Measurements from ENCODE around the gene TALDO1.

Gene TALDO1

GRCh38 chr11:799641-800316 is 52.5 kb downstream of the TALDO1 start:
- DNase-seq (ENCODE audit: low spot score) = no peak

DNA sequence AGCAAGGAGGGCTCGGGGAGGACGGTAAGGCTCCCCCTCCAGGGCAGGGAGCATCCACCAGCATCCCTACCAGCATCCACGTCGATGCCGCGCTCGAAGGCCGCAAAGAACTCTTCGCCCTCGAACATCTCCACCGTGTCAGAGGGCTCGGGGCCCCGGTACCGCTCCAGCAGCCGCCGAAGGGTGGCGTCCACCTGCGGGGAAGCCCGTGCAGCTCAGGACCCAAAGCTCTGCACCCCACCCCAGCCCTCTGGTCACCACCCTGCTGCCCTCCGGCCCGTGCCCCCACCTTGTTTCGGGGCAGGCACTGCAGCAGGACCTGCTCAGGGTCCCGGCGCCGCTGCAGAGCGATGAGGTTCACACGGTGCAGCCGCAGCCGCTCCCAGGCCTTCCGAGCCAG is 53.2 kb downstream of the TALDO1 start:
- DNase-seq (ENCODE audit: low spot score) = no peak

DNA sequence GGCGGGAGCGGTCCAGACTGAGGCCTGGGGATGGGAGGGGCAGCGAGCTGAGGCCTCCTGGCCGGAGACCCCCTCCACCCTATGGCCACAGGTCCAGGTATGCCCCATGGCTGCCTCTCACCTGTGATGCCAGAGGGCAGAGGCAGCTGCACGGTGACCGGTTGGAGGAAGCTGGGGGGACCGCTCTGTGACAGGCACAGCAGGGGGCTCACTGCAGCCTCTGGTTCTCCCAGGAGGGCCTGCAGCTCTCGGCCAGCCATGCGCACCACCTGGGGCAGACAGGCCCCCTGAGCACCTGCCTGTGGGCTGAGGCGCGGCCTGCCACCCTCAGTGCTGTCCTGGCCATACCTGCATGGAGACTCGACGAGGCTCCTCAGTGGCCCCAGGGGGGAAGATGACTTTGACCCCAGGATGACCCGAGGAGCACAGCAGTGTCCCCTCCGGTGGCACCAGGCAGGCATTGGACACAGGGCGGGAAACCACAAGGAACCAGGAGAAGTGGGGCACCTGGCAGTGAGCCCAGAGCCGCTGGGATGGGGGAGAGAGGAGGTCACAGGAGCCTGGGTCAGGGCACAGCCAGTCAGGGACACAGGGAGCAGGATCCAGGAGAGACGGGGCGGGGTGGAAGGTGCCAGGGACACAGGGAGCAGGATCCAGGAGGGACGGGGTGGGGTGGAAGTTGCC is 54.0 kb downstream of the TALDO1 start:
- DNase-seq (ENCODE audit: low spot score) = no peak

DNA sequence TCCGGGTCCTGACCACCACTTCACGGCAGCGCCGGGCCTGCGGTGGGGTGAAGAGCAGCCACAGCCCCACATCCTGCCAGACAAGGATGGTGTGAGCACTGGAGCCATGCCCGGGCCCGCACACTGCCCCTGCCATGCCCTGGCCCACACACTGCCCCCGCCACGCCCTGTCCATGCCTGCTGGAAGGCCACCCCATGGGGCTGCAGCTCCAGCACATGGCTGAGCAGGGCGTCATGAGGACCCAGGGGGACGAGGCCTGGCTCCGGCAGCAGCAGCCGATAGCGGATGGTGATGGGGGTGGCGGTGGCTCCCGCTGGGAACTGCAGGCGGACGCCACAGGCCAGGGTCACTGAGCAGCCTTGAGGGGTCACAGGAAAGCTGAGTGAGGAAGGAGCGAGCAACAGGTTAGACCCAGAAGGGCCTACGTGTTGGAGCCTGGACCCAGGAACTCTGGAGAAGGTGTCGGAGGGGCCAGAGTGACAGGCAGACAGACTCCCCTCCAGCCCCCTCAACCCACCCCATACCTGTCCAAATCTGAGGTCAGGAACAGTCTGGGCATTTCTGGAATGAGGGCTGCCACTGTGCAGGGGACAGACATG is 54.9 kb downstream of the TALDO1 start:
- no peak for DNase-seq (ENCODE audit: low spot score)

GRCh38 chr11:802693-803466 is 55.6 kb downstream of the TALDO1 start:
- DNase-seq (ENCODE audit: low spot score) = no peak

GRCh38 chr11:803467-803742 is 56.1 kb downstream of the TALDO1 start:
- no peak for DNase-seq (ENCODE audit: low spot score)

DNA sequence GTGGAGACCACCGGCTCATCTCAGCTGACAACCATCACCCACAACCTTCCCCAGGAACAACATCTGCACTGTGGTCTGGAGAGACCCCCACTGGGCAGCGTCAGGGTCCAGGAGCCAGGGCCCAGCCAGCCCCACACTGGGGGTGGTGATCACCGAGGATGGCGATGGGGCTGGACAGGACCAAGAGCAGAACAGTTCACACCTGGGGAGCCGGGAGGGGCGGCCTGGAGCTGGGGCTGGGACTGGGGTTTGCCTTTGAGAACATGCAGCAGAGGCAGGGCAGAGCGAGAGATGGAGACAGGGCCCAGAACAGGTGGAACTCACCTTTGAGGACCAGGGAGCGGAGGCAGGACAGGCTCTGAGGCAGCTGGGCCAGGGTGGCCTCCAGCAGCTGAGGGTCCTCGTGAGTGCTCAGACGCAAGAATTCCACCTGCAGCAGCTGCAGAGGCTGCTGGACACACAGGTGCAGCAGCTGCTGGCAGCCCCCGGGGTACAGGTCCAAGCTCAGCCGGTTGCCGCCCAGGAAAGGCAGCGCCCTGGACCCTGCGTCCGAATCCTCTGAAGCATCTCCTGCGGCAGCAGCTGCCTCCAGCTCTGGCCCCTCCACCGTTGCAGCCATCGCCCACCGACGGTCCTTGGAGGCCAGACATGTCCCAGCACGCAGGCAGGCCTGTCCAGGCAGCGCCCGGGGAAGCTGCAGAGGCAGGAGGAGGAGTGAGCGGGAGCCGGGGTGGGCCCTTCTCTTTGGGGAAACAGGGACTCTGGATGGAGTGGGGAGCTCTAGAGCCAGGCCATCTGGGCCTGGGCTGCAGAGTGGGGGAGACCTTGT is 56.7 kb downstream of the TALDO1 start:
- no peak for DNase-seq (ENCODE audit: low spot score)

DNA sequence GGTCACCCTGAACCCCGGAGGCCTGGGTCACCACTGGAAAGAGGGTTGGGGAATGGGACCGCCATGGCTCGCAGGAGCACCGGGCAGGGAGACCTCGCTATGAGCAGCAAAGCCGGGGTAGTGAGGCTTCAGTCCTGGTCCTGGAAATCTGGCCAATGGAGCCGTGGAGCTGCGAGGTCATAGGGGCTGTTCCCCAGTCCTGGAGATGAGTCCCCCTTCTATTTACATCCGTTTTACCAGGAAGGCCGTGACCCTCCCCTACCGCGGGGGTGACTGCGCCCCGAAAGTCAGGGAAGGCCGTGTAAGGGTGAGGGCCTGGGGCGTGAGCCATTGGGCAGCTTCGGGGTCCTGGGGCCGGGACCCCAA is 57.3 kb downstream of the TALDO1 start:
- no peak for DNase-seq (ENCODE audit: low spot score)

DNA sequence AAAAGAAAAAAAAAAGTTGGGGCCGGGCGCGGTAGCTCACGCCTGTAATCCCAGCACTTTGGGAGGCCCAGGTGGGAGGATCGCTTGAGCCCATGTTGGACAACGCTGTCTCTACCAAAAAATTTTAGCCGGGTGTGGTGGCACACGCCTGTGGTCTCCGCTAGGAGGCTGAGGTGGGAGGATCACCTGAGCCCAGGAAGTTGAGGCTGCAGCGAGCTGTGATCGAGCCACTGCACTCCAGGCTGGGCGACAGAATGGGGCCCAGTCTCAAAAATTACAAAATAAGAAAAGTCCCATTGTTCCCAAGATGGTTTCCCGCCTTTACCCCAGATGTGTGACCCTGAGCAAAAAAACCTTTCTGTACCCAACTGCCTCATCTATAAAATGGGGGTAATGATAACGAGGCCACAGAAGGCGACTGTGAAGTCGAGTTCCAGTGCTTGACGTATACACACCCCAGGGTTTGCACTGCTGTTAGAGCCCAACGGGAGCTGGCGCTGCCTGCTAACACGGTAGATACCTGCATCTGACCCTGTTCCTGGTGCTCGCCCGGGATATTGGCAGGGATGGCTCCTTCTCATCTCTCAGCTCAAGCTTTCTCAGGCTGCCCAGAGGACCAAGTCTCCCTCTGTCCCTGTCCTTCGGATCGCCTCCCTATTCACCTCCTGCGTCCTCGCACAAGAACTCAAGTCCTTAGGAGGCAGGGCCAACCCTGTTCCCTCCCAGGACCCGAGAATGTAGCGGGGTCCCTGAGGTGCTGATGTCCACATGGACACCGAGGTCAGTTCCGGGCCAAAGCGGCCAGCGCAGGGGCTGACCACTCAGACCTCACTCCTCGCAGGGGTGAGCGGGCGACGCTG is 61.4 kb downstream of the TALDO1 start:
- DNase-seq (ENCODE audit: low spot score) = peak; percentile 38

GRCh38 chr11:809287-810039 is 62.2 kb downstream of the TALDO1 start, which contains the start of gene RPLP2:
RPLP2 (plus strand) TSS chr11:809967; CDS start chr11:810235, 268 bp downstream.
- peak; percentile 95 for DNase-seq (ENCODE audit: low spot score)

- no peak for DNase-seq (ENCODE audit: low spot score)
Observed at GRCh38 chr11:810040-810567, 62.8 kb downstream of the TALDO1 start.

DNA sequence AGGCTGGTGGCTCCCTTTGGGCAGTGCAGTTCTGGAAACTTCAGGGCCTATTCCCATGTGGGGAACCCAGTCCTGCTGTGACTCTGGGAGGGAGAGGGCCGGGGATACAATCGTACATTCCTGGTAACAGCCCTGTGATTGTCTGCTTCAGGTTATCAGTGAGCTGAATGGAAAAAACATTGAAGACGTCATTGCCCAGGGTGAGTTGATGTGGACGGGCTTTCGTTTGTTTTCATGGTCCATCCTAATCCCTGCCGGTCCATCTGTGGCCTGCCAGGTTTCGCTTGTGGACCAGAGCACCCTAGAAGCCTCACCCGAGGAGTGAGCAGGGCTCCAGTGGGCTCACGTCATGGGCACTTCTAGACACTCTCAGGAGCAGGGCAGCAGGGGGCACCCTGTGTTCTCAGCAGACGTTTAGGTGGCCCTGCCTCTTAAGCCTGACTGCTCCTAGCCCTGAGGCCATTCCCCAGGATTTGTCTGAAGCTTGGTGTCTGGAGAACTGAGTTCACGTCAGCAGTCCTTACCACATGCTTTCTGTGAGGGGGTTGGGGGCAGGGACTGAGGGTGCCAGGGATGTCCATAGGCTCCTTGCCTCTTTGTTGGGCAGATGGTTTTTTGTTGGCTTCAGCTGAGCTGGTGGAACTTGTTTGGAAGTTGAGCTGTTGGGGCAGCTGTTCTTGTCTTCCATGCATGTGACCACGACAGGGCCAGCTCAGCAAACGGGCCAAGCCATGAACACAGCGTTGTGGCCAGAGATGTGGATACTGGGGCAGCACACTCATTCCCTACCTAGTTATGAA is 64.4 kb downstream of the TALDO1 start:
- no peak for DNase-seq (ENCODE audit: low spot score)

GRCh38 chr11:812390-812789 is 65.1 kb downstream of the TALDO1 start:
- no peak for DNase-seq (ENCODE audit: low spot score)

DNA sequence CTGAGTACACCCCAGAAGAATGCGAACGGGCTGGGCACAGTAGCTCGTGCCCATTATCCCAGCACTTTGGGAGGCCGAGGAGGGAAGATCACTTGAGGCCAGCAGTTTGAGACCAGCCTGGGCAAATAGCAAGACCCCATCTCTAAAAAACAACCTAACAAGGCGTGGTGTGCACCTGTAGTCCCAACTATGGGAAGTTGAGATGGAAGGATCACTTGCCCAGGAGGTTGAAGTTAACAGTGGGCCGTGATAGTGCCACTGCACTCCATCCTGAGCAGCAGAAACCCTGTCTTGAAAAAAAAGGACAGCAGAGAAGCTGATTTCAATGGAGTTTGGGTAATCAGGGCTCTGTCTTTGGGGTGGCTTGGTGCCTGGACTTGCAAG is 65.8 kb downstream of the TALDO1 start:
- DNase-seq (ENCODE audit: low spot score) = no peak

DNA sequence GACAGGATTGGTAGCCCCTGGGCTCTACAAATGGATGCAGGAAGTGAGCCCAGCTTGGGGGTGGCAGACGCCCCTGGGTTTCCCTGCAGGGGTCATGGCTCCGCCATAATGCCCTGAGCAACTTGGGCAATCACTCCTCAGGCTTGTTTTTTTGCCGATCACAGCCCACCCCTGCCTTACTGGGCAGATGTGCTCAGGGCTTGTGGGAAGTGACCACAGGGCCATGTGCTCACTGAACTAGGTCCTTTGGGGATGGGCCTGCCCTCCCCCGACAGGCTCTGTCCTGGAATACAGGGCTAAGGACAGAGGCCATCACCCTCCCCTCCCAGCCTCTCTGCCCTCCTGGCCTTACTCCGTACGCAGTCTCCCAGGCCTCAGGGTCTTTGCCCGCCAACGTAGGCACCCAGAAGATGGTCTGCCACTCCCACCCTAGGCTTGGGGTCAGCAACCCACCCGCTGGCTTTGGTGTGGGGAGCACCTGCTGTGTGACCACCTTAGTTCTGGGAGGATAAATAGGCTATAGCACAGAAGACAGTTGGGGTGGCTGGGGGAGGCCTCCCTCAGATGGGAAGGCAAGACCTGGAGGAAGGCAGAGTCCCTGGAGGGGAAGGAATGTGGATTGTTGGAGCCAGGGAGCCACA is 66.3 kb downstream of the TALDO1 start:
- DNase-seq (ENCODE audit: low spot score) = no peak

Measured in LoVo (cell line).